ENCODE data around the gene HAGH. TPM values are rescaled to one million over a fixed set of nuclear protein-coding genes. Genes with fewer than 3 reads are reported as not detected.

HAGH gene
- total RNA-seq, 2 donors from 2014 or later = 99.8 to 183 TPM

DNA sequence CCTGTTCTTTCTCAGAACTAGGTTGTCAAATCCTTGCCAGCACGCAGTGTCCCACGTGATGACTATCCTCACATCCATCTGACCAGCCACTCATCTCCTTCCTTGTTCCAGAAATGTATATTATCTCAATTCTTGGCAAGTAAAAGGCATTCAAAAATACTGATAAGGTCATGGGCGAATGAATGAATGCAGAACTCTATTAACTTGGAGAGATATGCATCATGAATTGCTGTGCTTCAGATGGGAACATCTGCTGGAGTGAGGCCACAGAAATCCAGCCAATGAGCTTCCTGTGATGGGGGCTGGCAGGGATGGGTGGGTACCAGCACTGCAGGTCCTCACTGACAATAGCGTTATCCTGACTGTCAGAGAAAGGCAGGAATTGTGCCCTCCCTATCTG, 19.4 kb upstream of the HAGH start:
- no peak for DNase-seq (ENCODE audit: low spot score)
- H3K4me3 ChIP-seq = no peak overlapping the region
- no peaks in the 10 kb centered on the region for H3K4me1 ChIP-seq (ENCODE audit: control insufficient read depth in 1 of 2, low read depth in 2 of 2)
- H3K27ac ChIP-seq = no peak overlapping the region
- TF ChIP-seq CTCF (IDR thresholded peaks at IDR 0.05) = no peak
- H3K27me3 ChIP-seq (replicated peaks; ENCODE audit: insufficient read depth) = no peaks in the 10 kb centered on the region
- no peak for ATAC-seq (ENCODE audit: insufficient number of reproducible peaks, low FRiP score, low read depth)
- no peaks in the 10 kb centered on the region for H3K36me3 ChIP-seq
- H3K9me3 ChIP-seq = no peaks in the 10 kb centered on the region

DNA sequence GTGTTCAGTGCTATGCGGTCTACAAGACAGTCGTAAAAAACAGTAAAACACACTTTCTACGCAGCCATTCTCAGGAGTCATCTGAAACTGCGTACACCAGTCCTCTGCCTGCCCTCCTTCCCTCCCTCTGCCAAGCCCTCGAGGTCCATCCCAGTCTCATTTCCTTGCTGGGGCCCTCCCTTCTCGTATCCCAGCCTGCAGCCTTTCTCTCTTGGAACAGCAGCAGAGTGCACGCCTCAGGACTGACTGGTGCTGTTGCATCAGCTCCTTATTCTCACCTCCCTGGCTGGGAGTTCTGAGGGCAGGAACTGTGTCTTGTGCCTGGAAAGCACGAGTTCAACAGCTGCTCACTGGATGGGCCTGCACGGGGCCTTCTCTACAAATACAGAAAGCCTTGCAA, 12.9 kb upstream of the HAGH start:
- no peak for TF ChIP-seq CTCF (IDR thresholded peaks at IDR 0.05)
- H3K4me1 ChIP-seq (ENCODE audit: control insufficient read depth in 1 of 2, low read depth in 2 of 2) = no peaks in the 10 kb centered on the region
- no peaks in the 10 kb centered on the region for H3K9me3 ChIP-seq
- no peak for DNase-seq (ENCODE audit: low spot score)
- H3K27me3 ChIP-seq (replicated peaks; ENCODE audit: insufficient read depth) = no peaks in the 10 kb centered on the region
- no peaks in the 10 kb centered on the region for H3K36me3 ChIP-seq
- ATAC-seq (ENCODE audit: insufficient number of reproducible peaks, low FRiP score, low read depth) = no peak
- H3K27ac ChIP-seq = no peak overlapping the region
- no peak overlapping the region for H3K4me3 ChIP-seq

GRCh38 chr16:1834096-1834495, 7.5 kb upstream of the HAGH start:
- ATAC-seq (ENCODE audit: insufficient number of reproducible peaks, low FRiP score, low read depth) = no peak
- H3K4me1 ChIP-seq (ENCODE audit: control insufficient read depth in 1 of 2, low read depth in 2 of 2) = peaks cover 0 to 2% of the 10 kb centered on the region in 2 donors
- no peak overlapping the region for H3K27ac ChIP-seq
- TF ChIP-seq CTCF (IDR thresholded peaks at IDR 0.05) = no peak
- no peak for DNase-seq (ENCODE audit: low spot score)
- H3K4me3 ChIP-seq = no peak overlapping the region
- H3K36me3 ChIP-seq = peaks cover 3% of the 10 kb centered on the region
- no peaks in the 10 kb centered on the region for H3K27me3 ChIP-seq (replicated peaks; ENCODE audit: insufficient read depth)
- H3K9me3 ChIP-seq = no peaks in the 10 kb centered on the region

DNA sequence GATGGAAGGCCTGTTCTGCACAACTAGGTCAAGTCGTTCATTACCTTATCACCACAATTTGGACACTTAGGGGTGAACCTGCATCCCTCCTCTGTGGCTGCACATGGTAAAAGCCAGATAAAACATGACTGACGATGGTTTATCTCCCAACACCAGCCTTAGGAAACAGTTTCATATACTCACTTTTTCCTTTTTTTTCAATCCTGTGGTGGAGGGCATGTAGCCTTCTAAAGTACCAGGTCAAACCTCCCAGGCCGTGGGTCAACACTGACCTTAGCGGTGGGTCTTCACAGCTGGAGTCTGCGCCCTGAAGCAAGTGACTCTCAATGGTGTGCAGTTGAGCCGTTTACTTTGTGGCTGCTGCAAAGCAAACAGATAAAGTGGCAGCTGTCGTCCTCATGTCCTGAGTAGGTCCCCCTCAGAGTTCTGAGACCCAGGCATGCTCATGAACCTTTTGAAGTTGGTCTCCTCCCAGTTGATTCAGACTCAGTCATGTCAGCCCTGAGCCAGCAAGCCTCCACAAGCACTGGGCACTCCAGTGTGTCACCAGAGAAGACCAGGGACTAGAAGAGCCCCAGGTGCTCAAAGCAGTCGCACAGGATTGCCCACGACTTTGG, 6.3 kb upstream of the HAGH start:
- peaks cover 3% of the 10 kb centered on the region for H3K36me3 ChIP-seq
- DNase-seq (ENCODE audit: low spot score) (no peak), ATAC-seq (ENCODE audit: insufficient number of reproducible peaks, low FRiP score, low read depth) (no peak)
- no peak overlapping the region for H3K4me3 ChIP-seq
- TF ChIP-seq CTCF (IDR thresholded peaks at IDR 0.05) = no peak
- H3K4me1 ChIP-seq (ENCODE audit: control insufficient read depth in 1 of 2, low read depth in 2 of 2) = peaks cover 7 to 14% of the 10 kb centered on the region in 2 donors
- no peak overlapping the region for H3K27ac ChIP-seq
- H3K9me3 ChIP-seq = no peaks in the 10 kb centered on the region
- no peaks in the 10 kb centered on the region for H3K27me3 ChIP-seq (replicated peaks; ENCODE audit: insufficient read depth)

GRCh38 chr16:1831186-1832075, 4.8 kb upstream of the HAGH start:
- H3K4me1 ChIP-seq (ENCODE audit: control insufficient read depth in 1 of 2, low read depth in 2 of 2) = peaks cover 11 to 19% of the 10 kb centered on the region in 2 donors
- H3K4me3 ChIP-seq = no peak overlapping the region
- no peak for TF ChIP-seq CTCF (IDR thresholded peaks at IDR 0.05)
- peaks cover 3% of the 10 kb centered on the region for H3K36me3 ChIP-seq
- ATAC-seq (ENCODE audit: insufficient number of reproducible peaks, low FRiP score, low read depth) = no peak
- H3K27me3 ChIP-seq (replicated peaks; ENCODE audit: insufficient read depth) = no peaks in the 10 kb centered on the region
- H3K9me3 ChIP-seq = no peaks in the 10 kb centered on the region
- no peak for DNase-seq (ENCODE audit: low spot score)
- no peak overlapping the region for H3K27ac ChIP-seq

Measured in thoracic aorta (tissue), 2 donors.